HG03064 (cell line): ENCODE data around the gene LRIT1.
A peak's percentile ranks its signal among the peaks of the same experiment; 100 is the strongest.

Experiments
- ATAC-seq: cut with Tn5 transposase; IDR thresholded peaks from one replicate; pipeline ENCODE4 v1.9.1; 2021; ENCODE audit warnings: low read depth; ENCODE audit not compliant: unreplicated experiment

Gene LRIT1

DNA sequence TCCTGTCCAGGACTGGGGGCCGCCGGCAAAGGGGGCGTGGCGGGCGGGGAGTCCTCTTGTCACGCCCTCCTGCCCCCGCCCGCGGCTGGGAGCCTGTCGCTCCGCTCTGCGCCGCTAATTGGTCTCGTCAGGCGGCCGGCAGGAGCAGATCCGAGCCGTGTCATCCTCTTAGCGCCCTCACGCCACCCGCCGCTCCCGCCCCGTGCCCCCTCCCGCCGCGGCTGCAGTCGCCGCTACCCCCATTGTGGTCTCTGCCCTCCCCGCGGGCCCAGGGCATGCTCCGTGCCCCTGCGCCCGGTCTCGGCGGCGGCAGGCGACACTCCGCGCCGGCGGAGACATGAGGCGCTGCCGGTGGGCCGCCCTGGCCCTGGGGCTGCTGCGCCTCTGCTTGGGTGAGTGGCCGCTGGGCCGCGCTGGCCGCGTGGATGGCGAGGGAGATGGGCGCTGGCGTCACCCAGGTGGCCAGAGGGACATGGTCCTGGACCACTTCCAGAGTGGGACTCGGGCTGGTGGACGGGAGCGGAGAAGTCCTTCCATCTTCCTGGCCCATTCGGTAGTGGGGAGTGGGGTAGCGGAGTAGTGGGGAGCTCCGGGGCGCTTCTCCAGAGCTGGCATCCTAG lies 46.8 kb downstream of the LRIT1 start, which contains the start of gene CDHR1:
CDHR1 (plus strand) TSS at position 114 of the 620 bp plus-strand sequence; CDS start at position 338, 224 bp downstream.
- ATAC-seq: peak; percentile 75

DNA sequence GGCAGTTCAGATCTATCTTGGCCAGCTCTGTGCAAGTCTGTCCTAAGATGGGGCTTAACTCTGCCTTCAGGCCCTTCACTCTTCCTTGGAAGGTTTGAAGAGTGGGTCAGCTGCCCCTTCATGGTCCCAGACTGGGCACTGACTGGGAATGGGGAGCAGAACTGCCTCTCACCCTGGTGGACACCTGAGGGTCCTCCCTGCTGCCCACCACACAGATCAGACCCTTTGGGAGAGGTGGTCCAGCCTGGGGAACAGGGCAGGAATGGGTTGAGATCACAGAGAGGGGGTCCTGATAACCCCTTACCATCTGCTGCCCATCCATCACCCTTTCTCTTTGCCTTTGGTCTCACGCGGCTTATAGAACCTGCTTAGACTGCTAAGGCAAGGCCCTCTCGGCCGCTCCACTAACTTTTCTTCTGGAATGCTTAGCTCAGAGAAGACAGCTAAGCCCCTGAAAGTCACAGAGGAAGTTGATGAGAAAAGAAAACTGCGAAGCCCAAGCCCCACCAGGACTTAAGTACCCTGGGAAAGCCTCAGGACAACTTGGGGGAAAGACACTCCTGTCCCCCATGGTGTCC lies 47.4 kb downstream of the LRIT1 start:
- ATAC-seq: peak; percentile 27

DNA sequence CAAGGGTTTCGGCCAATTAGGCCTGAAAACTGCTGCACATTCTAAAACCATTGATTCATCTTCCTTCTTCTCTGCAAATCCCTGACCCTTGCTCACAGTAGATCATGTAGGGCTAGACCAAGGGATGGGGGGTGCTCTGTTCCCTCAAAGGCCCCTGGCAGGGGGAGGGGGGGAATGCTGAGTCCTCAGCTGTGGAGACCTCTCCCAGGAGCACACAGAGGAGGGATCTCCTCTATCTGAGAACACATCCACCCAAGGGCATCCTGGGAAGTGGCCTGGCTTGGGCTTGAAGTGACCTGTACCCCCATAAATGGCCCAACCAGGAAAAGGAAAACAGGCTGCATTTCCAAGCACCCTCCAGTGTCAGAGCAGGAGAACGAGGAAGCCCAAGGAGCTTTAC lies 48.0 kb downstream of the LRIT1 start:
- no peak for ATAC-seq

DNA sequence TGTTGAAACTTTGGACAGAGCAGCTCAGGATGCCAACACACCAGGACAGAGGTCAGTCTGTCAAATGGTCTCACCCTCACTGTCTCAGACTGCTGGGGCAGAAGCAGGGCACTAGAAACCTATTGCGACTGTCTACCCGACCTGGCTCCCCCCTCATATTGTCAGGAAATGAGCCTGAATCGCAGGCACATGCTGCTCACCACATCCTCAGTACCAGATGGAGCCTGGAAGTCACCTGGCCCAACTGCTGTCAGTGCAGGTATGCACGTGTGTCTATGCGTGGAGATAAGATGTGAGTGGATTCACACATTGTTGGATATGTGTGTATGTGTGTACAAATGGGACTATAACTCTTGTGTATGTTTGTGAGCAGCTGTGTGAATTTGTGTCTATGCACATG lies 50.2 kb downstream of the LRIT1 start:
- no peak for ATAC-seq

DNA sequence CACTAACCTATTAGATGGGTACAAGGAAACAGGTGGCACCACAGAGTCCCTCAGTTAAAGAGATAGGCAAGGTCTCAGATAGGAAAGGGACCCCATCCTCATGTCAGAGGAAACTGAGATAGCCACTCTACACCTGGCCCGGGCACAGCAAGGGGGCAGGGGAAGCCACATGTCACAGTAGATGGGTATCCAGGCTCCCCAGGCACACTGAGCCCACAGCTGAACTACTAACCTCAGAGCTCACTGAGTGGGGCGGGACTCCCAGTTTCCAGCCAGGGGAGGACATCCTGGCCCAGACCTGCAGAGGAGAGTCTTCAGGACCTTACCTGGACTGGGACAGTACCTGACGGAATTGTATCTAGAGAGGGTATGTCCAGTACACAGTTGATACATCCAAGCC lies 50.7 kb downstream of the LRIT1 start:
- no peak for ATAC-seq

DNA sequence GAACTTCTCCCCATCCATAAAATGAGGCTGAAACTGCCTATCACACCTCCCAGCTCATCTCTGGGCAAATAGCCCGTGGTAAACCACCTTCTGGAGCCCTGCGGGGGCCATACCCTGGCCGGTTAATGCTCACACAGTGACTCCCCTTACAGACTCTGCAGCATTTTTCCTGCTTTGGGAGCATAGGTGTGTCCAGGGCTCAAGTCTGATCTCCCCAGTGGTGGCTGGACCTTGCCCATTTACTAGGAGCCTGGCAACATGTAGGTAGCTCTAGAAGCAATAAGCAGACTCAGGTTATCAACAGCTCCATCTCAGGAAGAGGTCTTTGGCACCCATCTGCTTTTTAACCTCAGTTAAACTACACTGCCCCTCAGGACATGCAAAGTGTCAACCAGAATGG lies 52.5 kb downstream of the LRIT1 start:
- ATAC-seq: no peak

DNA sequence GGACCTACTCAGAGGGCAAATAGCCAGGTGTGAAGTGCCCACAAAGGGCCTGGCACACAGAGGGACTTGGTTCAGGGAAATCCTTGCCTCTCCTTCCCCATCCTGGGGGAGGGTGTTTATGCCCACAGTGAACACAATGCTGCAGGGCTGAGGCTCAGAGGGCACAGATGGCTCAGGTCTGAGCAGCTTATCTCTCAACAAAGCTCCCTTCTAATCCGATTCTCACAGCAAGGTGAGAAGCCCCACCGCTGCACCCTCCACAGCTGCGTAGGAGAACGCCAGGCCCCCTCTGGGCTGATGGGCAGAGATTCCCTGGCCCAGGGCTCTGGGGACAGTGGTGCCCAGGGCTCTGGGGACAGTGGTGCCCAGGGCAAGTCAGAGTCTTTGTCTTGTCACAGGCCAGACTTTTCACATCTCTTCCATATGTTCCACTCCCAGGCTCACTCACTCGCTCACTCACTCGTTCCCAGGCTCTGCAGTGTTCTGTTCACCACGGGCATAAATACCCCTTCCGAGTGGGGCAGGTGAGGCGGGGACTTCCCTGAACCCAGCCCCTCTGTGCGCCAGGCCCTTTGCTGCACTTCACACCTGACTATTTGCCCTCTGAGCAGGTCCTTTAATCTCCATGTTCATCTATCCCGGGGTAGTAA lies 55.7 kb downstream of the LRIT1 start:
- ATAC-seq: no peak

DNA sequence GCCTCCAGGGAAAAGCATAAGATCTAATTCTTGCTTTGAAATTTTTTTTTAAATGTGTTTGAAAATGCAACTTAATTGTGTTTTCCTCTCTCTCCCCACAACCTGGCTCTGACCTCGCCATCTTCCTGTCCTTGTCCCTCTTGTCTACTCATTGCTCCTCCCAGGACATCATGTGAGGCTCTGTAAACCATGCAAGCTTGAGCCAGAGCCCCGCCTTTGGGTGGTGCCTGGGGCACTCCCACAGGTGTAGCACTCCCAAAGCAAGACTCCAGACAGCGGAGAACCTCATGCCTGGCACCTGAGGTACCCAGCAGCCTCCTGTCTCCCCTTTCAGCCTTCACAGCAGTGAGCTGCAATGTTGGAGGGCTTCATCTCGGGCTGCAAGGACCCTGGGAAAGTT lies 56.8 kb downstream of the LRIT1 start:
- no peak for ATAC-seq

DNA sequence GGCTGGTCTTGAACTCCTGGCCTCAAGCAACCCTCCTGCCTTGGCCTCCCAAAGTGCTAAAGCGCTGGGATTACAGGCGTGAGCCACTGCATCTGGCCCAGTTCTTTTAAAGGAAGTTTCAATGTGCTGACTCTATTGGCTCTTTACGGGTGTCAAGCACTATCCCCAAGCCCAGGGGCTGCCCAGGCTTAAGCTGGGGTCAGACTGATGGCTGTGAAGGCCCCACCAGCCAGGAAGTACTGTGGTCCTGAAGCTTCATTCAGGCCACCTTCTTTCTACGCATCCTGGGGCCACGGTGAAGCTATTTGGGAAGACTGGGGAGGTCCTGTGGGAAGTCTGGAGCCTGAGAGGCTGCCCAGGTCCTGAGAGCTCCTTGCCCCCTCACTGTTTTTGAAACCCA lies 59.7 kb downstream of the LRIT1 start:
- ATAC-seq: no peak
